ENCODE results near the gene GOSR2.

GOSR2 gene

DNA sequence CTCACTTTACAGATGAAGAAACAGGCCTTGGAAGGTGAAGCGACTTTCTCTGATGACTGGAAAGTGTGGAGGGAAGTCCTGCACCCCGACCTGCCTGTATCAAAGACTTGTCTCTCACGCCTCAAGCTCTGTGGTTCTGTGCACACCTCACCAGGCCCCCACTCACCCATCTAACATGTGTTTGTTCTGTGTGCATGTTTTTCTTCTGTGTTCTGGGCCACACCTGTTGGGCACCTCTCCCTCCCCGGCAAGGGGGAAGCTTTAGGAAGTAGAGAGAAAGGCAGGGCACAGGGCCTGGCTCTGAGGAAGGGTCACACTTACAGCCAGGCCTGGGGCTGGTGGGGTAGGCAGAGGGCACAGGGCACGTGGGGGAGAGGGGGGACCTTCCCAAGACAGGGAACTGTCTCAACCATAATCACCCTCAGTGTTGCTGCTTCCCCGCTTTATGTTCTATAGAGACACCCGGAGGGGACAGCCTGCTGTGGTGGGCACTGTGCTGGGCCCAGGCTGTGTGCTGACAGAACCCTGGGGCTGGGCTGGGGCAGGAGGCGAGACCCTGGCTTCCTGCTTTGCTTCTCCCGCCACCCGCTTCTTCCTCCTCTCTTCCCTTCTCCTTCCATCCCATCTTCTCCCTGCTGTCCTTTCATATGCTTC, 48.8 kb downstream of the GOSR2 start:
- TF ChIP-seq, protein P1, sequence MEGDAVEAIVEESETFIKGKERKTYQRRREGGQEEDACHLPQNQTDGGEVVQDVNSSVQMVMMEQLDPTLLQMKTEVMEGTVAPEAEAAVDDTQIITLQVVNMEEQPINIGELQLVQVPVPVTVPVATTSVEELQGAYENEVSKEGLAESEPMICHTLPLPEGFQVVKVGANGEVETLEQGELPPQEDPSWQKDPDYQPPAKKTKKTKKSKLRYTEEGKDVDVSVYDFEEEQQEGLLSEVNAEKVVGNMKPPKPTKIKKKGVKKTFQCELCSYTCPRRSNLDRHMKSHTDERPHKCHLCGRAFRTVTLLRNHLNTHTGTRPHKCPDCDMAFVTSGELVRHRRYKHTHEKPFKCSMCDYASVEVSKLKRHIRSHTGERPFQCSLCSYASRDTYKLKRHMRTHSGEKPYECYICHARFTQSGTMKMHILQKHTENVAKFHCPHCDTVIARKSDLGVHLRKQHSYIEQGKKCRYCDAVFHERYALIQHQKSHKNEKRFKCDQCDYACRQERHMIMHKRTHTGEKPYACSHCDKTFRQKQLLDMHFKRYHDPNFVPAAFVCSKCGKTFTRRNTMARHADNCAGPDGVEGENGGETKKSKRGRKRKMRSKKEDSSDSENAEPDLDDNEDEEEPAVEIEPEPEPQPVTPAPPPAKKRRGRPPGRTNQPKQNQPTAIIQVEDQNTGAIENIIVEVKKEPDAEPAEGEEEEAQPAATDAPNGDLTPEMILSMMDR (IDR thresholded peaks at IDR 0.05; ENCODE audit: borderline replicate concordance, insufficient read depth, low read depth, low read length): no peak
- no peak overlapping the region for H3K4me3 ChIP-seq (ENCODE audit: low read depth, low read length)

DNA sequence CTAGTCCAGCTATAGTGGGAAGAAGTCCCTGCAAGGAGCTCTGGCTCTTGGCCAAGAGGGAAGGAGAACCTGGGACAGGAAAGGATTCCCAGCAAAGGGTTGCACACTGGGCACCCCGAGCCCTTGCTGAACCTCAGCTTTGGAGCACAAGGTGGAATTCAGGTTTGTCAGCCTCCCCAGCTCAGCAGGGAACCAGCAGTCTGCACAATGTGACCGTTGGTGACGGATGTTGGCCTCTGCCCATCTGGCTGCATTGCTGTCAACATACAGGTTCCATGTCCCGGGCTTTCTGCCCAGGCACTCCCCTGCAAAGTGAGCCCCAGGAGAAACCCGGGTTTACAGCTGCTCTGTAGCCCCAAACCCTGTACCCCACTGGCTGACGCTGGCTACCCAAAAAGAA, 49.4 kb downstream of the GOSR2 start:
- TF ChIP-seq, protein P1 (IDR thresholded peaks at IDR 0.05; ENCODE audit: borderline replicate concordance, insufficient read depth, low read depth, low read length): no peak
- no peak overlapping the region for H3K4me3 ChIP-seq (ENCODE audit: low read depth, low read length)

DNA sequence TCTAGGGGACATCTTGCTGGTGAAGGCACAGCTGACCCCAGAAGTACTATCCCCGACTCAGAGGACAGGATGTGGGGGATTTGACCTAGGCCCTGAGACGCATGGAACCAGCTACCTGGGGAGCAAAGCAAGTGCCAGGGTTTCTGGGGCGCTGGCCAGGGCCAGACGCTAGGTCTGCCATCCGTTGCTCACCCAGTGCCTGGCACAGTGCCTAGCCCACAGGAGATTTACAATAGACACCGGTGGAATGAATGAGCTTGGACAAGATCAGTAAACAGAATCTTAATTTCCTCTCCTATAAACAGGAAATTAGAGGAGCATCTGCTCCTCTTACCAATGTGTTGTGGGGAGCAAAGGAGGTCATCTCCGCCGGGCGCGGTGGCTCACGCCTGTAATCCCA, 51.1 kb downstream of the GOSR2 start:
- H3K4me3 ChIP-seq (ENCODE audit: low read depth, low read length): no peak overlapping the region
- TF ChIP-seq, protein P1 (IDR thresholded peaks at IDR 0.05; ENCODE audit: borderline replicate concordance, insufficient read depth, low read depth, low read length): no peak

DNA sequence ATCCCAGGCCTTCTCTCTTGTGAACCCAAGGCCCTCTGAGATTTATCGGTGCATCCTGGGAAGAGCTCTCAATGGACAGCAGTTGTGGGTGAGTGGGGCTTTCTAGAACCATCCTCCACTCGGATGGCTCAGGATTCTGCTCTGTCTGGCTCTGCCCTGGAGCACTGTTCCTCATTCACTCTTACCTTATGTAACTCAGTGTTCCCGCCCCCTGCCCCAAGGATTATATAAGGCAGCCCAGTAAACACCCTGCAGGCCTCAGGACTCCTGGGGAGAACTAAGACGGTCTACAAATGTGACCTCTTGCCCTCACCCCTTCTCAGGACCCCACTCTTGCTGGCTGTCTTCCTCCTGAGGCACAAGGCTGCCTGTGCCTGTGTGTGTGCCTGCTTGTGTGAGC, 52.3 kb downstream of the GOSR2 start:
- no peak overlapping the region for H3K4me3 ChIP-seq (ENCODE audit: low read depth, low read length)
- TF ChIP-seq, protein P1 (IDR thresholded peaks at IDR 0.05; ENCODE audit: borderline replicate concordance, insufficient read depth, low read depth, low read length): no peak

DNA sequence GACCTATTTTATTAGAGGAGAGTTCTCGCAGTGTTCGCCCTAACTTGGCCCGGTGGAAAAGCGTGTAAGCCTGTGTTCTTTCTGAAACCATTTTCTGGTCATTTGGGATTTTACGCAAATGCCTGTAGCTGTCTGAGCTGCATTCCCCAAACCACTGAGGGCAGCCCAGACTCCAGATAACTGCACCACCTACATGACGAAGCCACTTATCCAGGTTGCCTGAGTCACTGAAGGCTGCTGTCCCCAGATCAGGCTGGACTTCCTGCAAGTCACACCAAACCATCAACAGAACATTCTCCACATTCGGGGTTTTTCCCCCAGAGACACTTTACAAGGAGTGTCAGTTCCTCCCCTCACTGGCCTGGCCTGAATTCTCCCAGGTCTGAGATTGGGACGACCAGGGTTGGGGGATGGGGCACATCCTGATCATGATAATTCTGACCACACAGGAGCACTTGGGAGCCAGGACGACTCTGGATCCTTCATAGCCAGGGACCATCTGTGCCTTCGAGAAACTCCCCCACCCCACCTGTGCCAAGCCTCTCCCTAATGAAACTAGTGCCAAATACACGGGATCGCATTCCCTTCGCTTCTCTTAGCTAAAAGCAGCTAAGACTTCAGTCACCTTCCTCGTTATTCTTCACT, 53.8 kb downstream of the GOSR2 start:
- TF ChIP-seq, protein P1 (IDR thresholded peaks at IDR 0.05; ENCODE audit: borderline replicate concordance, insufficient read depth, low read depth, low read length): no peak
- no peak overlapping the region for H3K4me3 ChIP-seq (ENCODE audit: low read depth, low read length)

DNA sequence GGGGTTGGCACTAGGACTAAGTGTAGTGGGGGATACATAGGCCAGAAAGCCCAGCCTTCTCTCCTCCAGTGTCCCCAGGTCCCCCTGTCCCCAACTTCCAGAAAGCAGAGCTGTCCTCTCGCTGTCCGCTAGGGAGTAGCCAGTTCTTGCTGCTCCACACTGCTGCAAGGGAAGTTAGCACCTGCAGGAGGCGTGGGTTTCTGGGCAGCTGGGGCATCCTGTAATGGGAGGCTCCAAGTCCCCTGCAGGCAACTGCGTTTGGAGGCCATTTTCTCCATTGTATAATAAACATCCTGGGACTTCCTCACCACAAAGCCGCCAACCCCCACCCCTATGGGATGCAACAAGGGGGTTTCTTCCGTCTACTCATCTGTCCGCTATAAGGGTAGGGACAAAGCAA, 54.4 kb downstream of the GOSR2 start:
- no peak overlapping the region for H3K4me3 ChIP-seq (ENCODE audit: low read depth, low read length)
- TF ChIP-seq, protein P1 (IDR thresholded peaks at IDR 0.05; ENCODE audit: borderline replicate concordance, insufficient read depth, low read depth, low read length): 0 out of 2 replicates have a peak, but pooled peaks have one; percentile 10

Measured in GM12875 (cell line).